Measurements from ENCODE around the gene TMIGD1. TPM values are rescaled to one million over a fixed set of nuclear protein-coding genes. Genes with fewer than 3 reads are reported as not detected.
A peak's percentile ranks its signal among the peaks of the same experiment; 100 is the strongest.

The TMIGD1 gene
- total RNA-seq, 1 experiment from 2014 or later: not detected

DNA sequence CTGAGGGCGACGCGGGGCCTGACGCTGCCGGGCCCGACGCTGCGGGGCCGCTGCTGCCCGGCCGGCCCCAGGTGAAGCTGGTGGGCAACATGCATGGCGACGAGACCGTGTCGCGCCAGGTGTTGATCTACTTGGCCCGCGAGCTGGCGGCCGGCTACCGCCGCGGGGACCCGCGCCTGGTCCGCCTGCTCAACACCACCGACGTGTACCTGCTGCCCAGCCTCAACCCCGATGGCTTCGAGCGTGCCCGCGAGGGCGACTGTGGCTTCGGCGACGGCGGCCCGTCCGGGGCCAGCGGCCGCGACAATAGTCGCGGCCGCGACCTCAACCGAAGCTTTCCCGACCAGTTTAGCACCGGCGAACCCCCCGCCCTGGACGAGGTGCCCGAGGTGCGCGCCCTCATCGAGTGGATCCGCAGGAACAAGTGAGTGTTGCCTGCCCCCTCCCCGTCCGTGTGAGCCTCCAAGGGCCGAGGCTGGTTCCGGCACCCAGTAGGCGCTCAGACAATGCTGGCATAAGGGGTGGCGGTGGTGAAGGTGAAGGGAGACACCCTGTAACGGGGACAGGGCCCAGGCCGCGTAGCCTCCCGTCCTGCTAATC is 45.5 kb upstream of the TMIGD1 start:
- no peaks in the 10 kb centered on the region for H3K79me2 ChIP-seq (ENCODE audit: insufficient read depth, low read length)
- no peak overlapping the region for H4K8ac ChIP-seq (replicated peaks; ENCODE audit: insufficient read length, low read depth, low read length)
- H3K79me1 ChIP-seq (ENCODE audit: insufficient read depth, low read depth, low read length, poor library complexity, severe bottlenecking): no peaks in the 10 kb centered on the region
- peaks cover 17% of the 10 kb centered on the region; the same call in 1 of the 2 replicates for H3K27me3 ChIP-seq (ENCODE audit: insufficient read depth, low read length)
- H4K20me1 ChIP-seq (ENCODE audit: control insufficient read depth, insufficient read depth, insufficient read length): peaks cover 2% of the 10 kb centered on the region
- WGBS (ENCODE audit: extremely low coverage, insufficient read length, low lambda C conversion rate): no CpG with 5 or more reads among the region's 68 CpGs
- no peak overlapping the region for H2BK15ac ChIP-seq (ENCODE audit: low read depth, low read length)
- no peak overlapping the region for H3T11ph ChIP-seq (ENCODE audit: low read length)
- H2BK20ac ChIP-seq (ENCODE audit: low read depth, low read length, poor library complexity, severe bottlenecking): no peak overlapping the region
- H2BK120ac ChIP-seq (ENCODE audit: low read depth, low read length, poor library complexity, severe bottlenecking): no peak overlapping the region
- H3K27me3 Mint-ChIP-seq (ENCODE audit: low read depth): peaks cover 44% of the 10 kb centered on the region
- H3K4me1 Mint-ChIP-seq: peaks cover 59 to 66% of the 10 kb centered on the region in 2 experiments
- H2BK5ac ChIP-seq (ENCODE audit: insufficient read length, low read length): no peak overlapping the region
- H3K9me3 Mint-ChIP-seq: no peaks in the 10 kb centered on the region; a peak in 1 of 5 replicates
- H3K18ac ChIP-seq (ENCODE audit: insufficient read length, low read depth, low read length): no peak overlapping the region
- peaks cover 21% of the 10 kb centered on the region for H3K23me2 ChIP-seq (ENCODE audit: insufficient read length, low read depth, low read length, poor library complexity, severe bottlenecking)
- H3K4me1 ChIP-seq (ENCODE audit: insufficient read depth, low read length): no peaks in the 10 kb centered on the region; the same call in 1 of the 2 replicates
- peak overlapping the region; percentile 36 for H3K9ac ChIP-seq (ENCODE audit: extremely low read depth, insufficient read length, low read length)
- H2AK5ac ChIP-seq (ENCODE audit: insufficient read length, low read length): no peak overlapping the region
- H3K36me3 Mint-ChIP-seq (ENCODE audit: insufficient read depth in 1 of 3, low read depth in 3 of 3): no peaks in the 10 kb centered on the region
- H3K27ac ChIP-seq (ENCODE audit: insufficient read length, low read depth, low read length): no peak overlapping the region
- no peaks in the 10 kb centered on the region for H3K9me3 ChIP-seq (ENCODE audit: control insufficient read depth, low read depth, low read length)
- no peak overlapping the region for H3K56ac ChIP-seq (ENCODE audit: insufficient read length, low read depth, low read length)
- H3K27ac Mint-ChIP-seq: no peak overlapping the region
- H2AFZ ChIP-seq (ENCODE audit: low read length): no peak overlapping the region
- H3K4me2 ChIP-seq (ENCODE audit: insufficient read depth, insufficient read length, low read length): peak overlapping the region; percentile 93
- H3K4ac ChIP-seq (ENCODE audit: low read depth, low read length): no peak overlapping the region
- H3K4me3 Mint-ChIP-seq: peak overlapping the region; percentile 80 to 85
- H2BK12ac ChIP-seq (ENCODE audit: insufficient read length, low read depth, low read length): no peak overlapping the region
- peak overlapping the region; percentile 81; the same call in 1 of the 2 replicates for H3K14ac ChIP-seq (ENCODE audit: insufficient read depth, low read length)
- H4K5ac ChIP-seq (ENCODE audit: insufficient read length, low read depth, low read length): no peak overlapping the region
- H4K91ac ChIP-seq (ENCODE audit: insufficient read length, low read depth, low read length): no peak overlapping the region
- DNase-seq: peak; percentile 52
- H3K23ac ChIP-seq (ENCODE audit: insufficient read length, low read depth, low read length): no peak overlapping the region
- TF ChIP-seq, protein P1, sequence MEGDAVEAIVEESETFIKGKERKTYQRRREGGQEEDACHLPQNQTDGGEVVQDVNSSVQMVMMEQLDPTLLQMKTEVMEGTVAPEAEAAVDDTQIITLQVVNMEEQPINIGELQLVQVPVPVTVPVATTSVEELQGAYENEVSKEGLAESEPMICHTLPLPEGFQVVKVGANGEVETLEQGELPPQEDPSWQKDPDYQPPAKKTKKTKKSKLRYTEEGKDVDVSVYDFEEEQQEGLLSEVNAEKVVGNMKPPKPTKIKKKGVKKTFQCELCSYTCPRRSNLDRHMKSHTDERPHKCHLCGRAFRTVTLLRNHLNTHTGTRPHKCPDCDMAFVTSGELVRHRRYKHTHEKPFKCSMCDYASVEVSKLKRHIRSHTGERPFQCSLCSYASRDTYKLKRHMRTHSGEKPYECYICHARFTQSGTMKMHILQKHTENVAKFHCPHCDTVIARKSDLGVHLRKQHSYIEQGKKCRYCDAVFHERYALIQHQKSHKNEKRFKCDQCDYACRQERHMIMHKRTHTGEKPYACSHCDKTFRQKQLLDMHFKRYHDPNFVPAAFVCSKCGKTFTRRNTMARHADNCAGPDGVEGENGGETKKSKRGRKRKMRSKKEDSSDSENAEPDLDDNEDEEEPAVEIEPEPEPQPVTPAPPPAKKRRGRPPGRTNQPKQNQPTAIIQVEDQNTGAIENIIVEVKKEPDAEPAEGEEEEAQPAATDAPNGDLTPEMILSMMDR (conservative IDR thresholded peaks at IDR 0.05): no peak
